Endothelial cell of umbilical vein (primary cell): ENCODE measurements around the gene ERI2. TPM values are rescaled to one million over a fixed set of nuclear protein-coding genes. Genes with fewer than 3 reads are reported as not detected.

Source experiments
- BruUV-seq: library from RNA; stranded (reverse); fragments of 400-500 nt; replicated peaks from 2 replicates; lab custom pipeline; 2021; lab: Mats Ljungman, UMichigan
- CTCF ChIA-PET: fragments of 300-600, 350-600 bp; sonication (Branson Sonifier 250); formaldehyde crosslinking; loops from one replicate; lab custom pipeline; 2021; ENCODE audit warnings: antibody characterized with exemption, inconsistent platforms; lab: Charles Lee
- POLR2A ChIA-PET: fragments of 300-600, 350-600 bp; sonication (Branson Sonifier 250); formaldehyde crosslinking; loops from one replicate; lab custom pipeline; 2021; ENCODE audit warnings: antibody characterized with exemption, inconsistent platforms; lab: Charles Lee
- DNase-seq: peaks from one replicate; pipeline ENCODE4 v3.0.0-alpha.2; 2011; ENCODE audit warnings: low read depth, low spot score
- FAIRE-seq: peaks from 2 replicates; lab custom pipeline; 2011; peaks lifted over from hg19 to GRCh38; lab: Jason Lieb, UNC
- H2AFZ ChIP-seq: 2 replicates; pipeline ENCODE4 v1.6.0; 2012; ENCODE audit warnings: low read depth, low read length, control low read depth, inconsistent platforms
- H3K27ac ChIP-seq: 2 replicates; pipeline ENCODE4 v1.5.1; 2011; ENCODE audit warnings: low read depth, mild to moderate bottlenecking, control low read depth, low read length, moderate library complexity; ENCODE audit not compliant: insufficient read depth
- H3K27me3 ChIP-seq, 2 experiments: 2 replicates each; pipeline versions ENCODE4 v1.6.0 to v1.6.1; 2011; ENCODE audit warnings: low read length in 2 of 2, mixed read lengths in 1 of 2; ENCODE audit not compliant: control insufficient read depth in 2 of 2, insufficient read depth in 2 of 2
- H3K36me3 ChIP-seq, 2 experiments: 2 replicates in 1 of 2; 3 replicates in 1 of 2; pipeline ENCODE4 v1.5.1; 2011; ENCODE audit warnings: low read length in 2 of 2, mild to moderate bottlenecking in 1 of 2, moderate library complexity in 1 of 2; ENCODE audit not compliant: control insufficient read depth in 2 of 2, insufficient read depth in 2 of 2; ENCODE audit errors: extremely low read depth in 1 of 2
- H3K4me1 ChIP-seq: 3 replicates; pipeline ENCODE4 v1.5.1; 2011; ENCODE audit warnings: mild to moderate bottlenecking, low read length; ENCODE audit not compliant: control insufficient read depth, insufficient read depth; ENCODE audit errors: extremely low read depth
- H3K4me2 ChIP-seq: 2 replicates; pipeline ENCODE4 v1.6.1; 2011; ENCODE audit warnings: low read length, control low read depth, mixed read lengths; ENCODE audit not compliant: insufficient read depth
- H3K4me3 ChIP-seq, 3 experiments: fragments of 200-600 bp in 1 of 3; sonication (generic), shearing (Covaris generic) in 1 of 3; replicated peaks in 1 of 3; 2 replicates each; pipeline ENCODE4 v1.5.1; 2011 to 2016; ENCODE audit warnings: control low read depth in 3 of 3, low read length in 3 of 3, mild to moderate bottlenecking in 2 of 3, inconsistent platforms in 1 of 3, low read depth in 1 of 3, moderate library complexity in 1 of 3; ENCODE audit not compliant: insufficient read depth in 1 of 3
- H3K79me2 ChIP-seq: 2 replicates; pipeline ENCODE4 v1.6.0; 2012; ENCODE audit warnings: low read length, inconsistent platforms; ENCODE audit not compliant: control insufficient read depth, insufficient read depth
- H3K9ac ChIP-seq: replicated peaks from 2 replicates; pipeline ENCODE3; 2011; ENCODE audit warnings: low read length, control low read depth; ENCODE audit not compliant: insufficient read depth; ENCODE audit errors: extremely low read depth
- H3K9me1 ChIP-seq: replicated peaks from 3 replicates; pipeline ENCODE4 v1.6.0; 2011; ENCODE audit warnings: mild to moderate bottlenecking, low read length; ENCODE audit not compliant: control insufficient read depth, insufficient read depth; ENCODE audit errors: extremely low read depth
- H3K9me3 ChIP-seq: replicated peaks from 2 replicates; pipeline ENCODE4 v1.5.1; 2012; ENCODE audit warnings: low read length, inconsistent platforms; ENCODE audit not compliant: control insufficient read depth, insufficient read depth
- H4K20me1 ChIP-seq: replicated peaks from 2 replicates; pipeline ENCODE3; 2011; ENCODE audit warnings: mild to moderate bottlenecking, low read length; ENCODE audit not compliant: control insufficient read depth, insufficient read depth; ENCODE audit errors: extremely low read depth
- EZH2 ChIP-seq: IDR thresholded peaks from 2 replicates; pipeline ENCODE4 v1.6.1; 2012; ENCODE audit warnings: borderline replicate concordance, low read depth, mild to moderate bottlenecking, moderate library complexity, low read length, inconsistent platforms; ENCODE audit not compliant: severe bottlenecking
- FOS ChIP-seq: IDR thresholded peaks from 2 replicates; pipeline ENCODE4 v1.6.1; 2011; ENCODE audit warnings: mild to moderate bottlenecking, low read length, moderate library complexity, borderline replicate concordance; ENCODE audit not compliant: insufficient read depth
- GATA2 ChIP-seq: IDR thresholded peaks from 2 replicates; pipeline ENCODE4 v1.7.0; 2011; ENCODE audit warnings: low read depth, mild to moderate bottlenecking, moderate library complexity, mixed read lengths, low read length; ENCODE audit not compliant: insufficient read length, insufficient read depth
- JUN ChIP-seq: IDR thresholded peaks from 2 replicates; pipeline ENCODE4 v1.6.1; 2011; ENCODE audit warnings: borderline replicate concordance, low read depth; ENCODE audit not compliant: insufficient read length, insufficient read depth
- MYC ChIP-seq: IDR thresholded peaks from one replicate; pipeline ENCODE4 v1.6.1; 2011; ENCODE audit warnings: mild to moderate bottlenecking, low read depth, low read length
- POLR2A ChIP-seq: IDR thresholded peaks from 2 replicates; pipeline ENCODE4 v1.6.1; 2012; ENCODE audit warnings: low read depth, mild to moderate bottlenecking, control low read depth, low read length
- POLR2AphosphoS5 ChIP-seq: IDR thresholded peaks from 2 replicates; pipeline ENCODE4 v1.6.1; 2012; ENCODE audit warnings: low read depth, mild to moderate bottlenecking, control low read depth, low read length, moderate library complexity; ENCODE audit not compliant: insufficient read depth
- dilution Hi-C: fragments of 300-500 bp; cut with MboI; formaldehyde crosslinking; loops from one replicate; pipeline ENCODE4 v1.15.0; 2019; ENCODE audit warnings: low sequenced_read_pairs; ENCODE audit not compliant: extremely low pct_ligation_motif_present
- intact Hi-C: fragments of 100-400 bp; cut with micrococcal nuclease; formaldehyde crosslinking; loops from one replicate; pipeline ENCODE4 v1.10.0; 2022
- polyA plus RNA-seq, 4 experiments: library from polyadenylated mRNA; depleted of rRNA in 3 of 4; stranded (reverse) in 3 of 4; unstranded in 1 of 4; fragments of >200 nt; gene quantifications; 2 replicates each; pipeline versions ENCODE4 v1.2.1 to v1.2.3, GENCODE V29; 2011 to 2012; ENCODE audit warnings: missing spikeins in 1 of 4
- total RNA-seq: library from RNA; stranded (reverse); gene quantifications from 2 replicates; pipeline ENCODE4 v1.2.3, GENCODE V29; 2021
- TF ChIP-seq, protein P1 (sequence below): IDR thresholded peaks from 2 replicates; pipeline ENCODE4 v1.6.1; 2011; ENCODE audit not compliant: insufficient read depth, insufficient read length
- TF ChIP-seq, protein P2 (sequence below), 2 donors: IDR thresholded peaks; 1 replicate in 1 of 2; 2 replicates in 1 of 2; pipeline ENCODE4 v1.5.1; 2011; ENCODE audit warnings: low read length in 2 of 2, mild to moderate bottlenecking in 2 of 2, moderate library complexity in 2 of 2, control low read depth in 1 of 2, inconsistent platforms in 1 of 2, low read depth in 1 of 2; ENCODE audit not compliant: insufficient read depth in 1 of 2; ENCODE audit errors: extremely low read depth in 1 of 2

Gene ERI2
- total and polyA plus RNA-seq, 2 donors (not counting 3 experiments of a cell fraction or from before 2014, with no cell fraction given), result 6.6 to 8.9 TPM

DNA sequence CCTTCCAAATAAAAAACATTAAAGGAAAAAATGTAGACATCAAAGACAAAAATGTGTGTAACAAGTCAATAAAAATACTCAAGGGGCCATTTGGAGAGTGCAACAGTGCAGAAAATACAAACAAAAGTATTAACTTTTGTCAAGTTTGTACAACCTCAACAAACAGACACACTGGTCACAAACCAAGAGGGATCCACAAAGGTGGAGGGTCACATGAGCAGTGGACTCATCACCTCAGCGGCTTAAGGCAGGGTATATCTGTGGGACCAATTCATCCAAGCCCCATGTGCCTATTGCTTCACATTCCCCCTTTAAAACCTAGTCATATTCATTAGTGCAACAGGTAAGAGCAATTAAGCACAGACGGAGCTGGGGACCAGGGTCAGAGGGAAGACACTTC, 48.7 kb upstream of the ERI2 start:
- Histone ChIP-seq H2AFZ (no peak overlapping the region), H3K36me3 (peaks cover 11 to 16% of the 10 kb centered on the region in 2 experiments), H3K79me2 (peaks cover 12% of the 10 kb centered on the region), H3K4me2 (no peak overlapping the region), H3K9me1 (no peaks in the 10 kb centered on the region), H4K20me1 (no peaks in the 10 kb centered on the region), H3K27me3 (no peaks in the 10 kb centered on the region), H3K9ac (no peak overlapping the region), H3K27ac (no peak overlapping the region), H3K4me1 (peaks cover 47% of the 10 kb centered on the region), H3K9me3 (no peaks in the 10 kb centered on the region), H3K4me3 (no peak overlapping the region)
- intact Hi-C loops (loop anchor here (1.0 to 5.0 kb wide), 4 partner anchors 11 to 422 kb away; partner anchors contain the start of genes CRYM, DCUN1D3 and LYRM1), dilution Hi-C loops (no loop called here)
- CTCF ChIA-PET, result interaction anchor here (1.1 to 2.9 kb wide), 8 partner anchors 11 to 229 kb away, joined by 3 to 11 read pairs (median 4); no protein-coding TSS in a partner anchor
- TF ChIP-seq POLR2A (no peak), FOS (no peak), JUN (no peak), POLR2AphosphoS5 (no peak), GATA2 (no peak), EZH2 (no peak), MYC (no peak)
- TF ChIP-seq, protein P1, sequence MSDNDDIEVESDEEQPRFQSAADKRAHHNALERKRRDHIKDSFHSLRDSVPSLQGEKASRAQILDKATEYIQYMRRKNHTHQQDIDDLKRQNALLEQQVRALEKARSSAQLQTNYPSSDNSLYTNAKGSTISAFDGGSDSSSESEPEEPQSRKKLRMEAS, result no peak
- TF ChIP-seq, protein P2, sequence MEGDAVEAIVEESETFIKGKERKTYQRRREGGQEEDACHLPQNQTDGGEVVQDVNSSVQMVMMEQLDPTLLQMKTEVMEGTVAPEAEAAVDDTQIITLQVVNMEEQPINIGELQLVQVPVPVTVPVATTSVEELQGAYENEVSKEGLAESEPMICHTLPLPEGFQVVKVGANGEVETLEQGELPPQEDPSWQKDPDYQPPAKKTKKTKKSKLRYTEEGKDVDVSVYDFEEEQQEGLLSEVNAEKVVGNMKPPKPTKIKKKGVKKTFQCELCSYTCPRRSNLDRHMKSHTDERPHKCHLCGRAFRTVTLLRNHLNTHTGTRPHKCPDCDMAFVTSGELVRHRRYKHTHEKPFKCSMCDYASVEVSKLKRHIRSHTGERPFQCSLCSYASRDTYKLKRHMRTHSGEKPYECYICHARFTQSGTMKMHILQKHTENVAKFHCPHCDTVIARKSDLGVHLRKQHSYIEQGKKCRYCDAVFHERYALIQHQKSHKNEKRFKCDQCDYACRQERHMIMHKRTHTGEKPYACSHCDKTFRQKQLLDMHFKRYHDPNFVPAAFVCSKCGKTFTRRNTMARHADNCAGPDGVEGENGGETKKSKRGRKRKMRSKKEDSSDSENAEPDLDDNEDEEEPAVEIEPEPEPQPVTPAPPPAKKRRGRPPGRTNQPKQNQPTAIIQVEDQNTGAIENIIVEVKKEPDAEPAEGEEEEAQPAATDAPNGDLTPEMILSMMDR (IDR thresholded peaks at IDR 0.05; ENCODE audit: extremely low read depth in 1 of 2, insufficient read depth in 1 of 2, low read depth in 1 of 2, low read length in 2 of 2), result no peak
- no peak for DNase-seq
- no peak for FAIRE-seq
- BruUV-seq, result no TSS peak
- POLR2A ChIA-PET, result interaction anchor here (0.5 kb wide), 1 partner anchor 152 kb away, joined by 3 read pairs; no protein-coding TSS in a partner anchor
